Measurements from ENCODE around the gene XIAP.

XIAP gene

DNA sequence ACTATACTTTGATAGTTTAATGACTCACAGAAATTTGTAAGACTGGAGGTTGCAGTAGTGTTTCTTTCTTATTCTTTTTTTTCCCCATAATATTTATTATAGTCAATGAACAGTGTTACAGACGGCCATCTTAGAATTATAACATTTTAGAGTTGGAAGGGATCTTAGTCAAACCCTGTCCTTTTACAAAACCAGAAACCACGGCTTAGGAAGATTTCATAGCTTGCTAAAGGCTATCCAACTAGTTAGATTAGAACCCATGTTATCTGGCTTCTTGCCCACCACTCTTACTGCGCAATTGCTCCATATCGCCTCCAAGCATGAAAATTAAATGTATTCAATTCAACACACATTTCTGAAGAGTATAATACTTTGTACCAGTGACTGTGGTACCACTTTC is 1.1 kb downstream of the XIAP start:
- peak overlapping the region; percentile 69 for H3K4me3 ChIP-seq (ENCODE audit: low read depth, low read length)
- no peaks in the 10 kb centered on the region for H3K36me3 ChIP-seq (replicated peaks)
- no peaks in the 10 kb centered on the region for H3K27me3 ChIP-seq (replicated peaks)
- in situ Hi-C loops (cut with HindIII; ENCODE audit: low pct_ligation_motif_present, low sequenced_read_pairs), result no loop called here
- H3K27ac ChIP-seq, result peak overlapping the region; percentile 97
- peak; percentile 4 for DNase-seq
- TF ChIP-seq, protein P1, sequence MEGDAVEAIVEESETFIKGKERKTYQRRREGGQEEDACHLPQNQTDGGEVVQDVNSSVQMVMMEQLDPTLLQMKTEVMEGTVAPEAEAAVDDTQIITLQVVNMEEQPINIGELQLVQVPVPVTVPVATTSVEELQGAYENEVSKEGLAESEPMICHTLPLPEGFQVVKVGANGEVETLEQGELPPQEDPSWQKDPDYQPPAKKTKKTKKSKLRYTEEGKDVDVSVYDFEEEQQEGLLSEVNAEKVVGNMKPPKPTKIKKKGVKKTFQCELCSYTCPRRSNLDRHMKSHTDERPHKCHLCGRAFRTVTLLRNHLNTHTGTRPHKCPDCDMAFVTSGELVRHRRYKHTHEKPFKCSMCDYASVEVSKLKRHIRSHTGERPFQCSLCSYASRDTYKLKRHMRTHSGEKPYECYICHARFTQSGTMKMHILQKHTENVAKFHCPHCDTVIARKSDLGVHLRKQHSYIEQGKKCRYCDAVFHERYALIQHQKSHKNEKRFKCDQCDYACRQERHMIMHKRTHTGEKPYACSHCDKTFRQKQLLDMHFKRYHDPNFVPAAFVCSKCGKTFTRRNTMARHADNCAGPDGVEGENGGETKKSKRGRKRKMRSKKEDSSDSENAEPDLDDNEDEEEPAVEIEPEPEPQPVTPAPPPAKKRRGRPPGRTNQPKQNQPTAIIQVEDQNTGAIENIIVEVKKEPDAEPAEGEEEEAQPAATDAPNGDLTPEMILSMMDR (IDR thresholded peaks at IDR 0.05; ENCODE audit: low read depth, low read length, missing control alignments), result no peak

DNA sequence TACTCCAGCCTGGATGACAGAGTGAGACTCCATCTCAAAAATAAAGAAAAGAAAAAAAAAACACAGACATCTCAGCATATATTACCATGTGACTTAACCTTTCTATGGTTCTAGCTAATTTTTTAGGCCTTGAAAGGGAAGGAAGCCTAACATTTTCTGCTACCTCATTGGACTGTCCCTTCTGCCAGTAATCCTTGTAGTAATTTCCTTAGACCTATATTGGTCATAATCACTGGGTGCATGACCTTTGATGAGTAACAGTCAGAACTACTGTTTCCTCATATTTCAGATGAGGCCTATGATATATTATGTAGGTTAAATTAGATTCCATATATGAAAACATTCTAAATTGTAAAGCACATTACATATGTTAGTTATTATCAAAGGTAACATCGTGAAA is 9.6 kb downstream of the XIAP start:
- no peaks in the 10 kb centered on the region for H3K36me3 ChIP-seq (replicated peaks)
- H3K4me3 ChIP-seq (ENCODE audit: low read depth, low read length), result no peak overlapping the region
- in situ Hi-C loops (cut with HindIII; ENCODE audit: low pct_ligation_motif_present, low sequenced_read_pairs), result no loop called here
- TF ChIP-seq, protein P1 (IDR thresholded peaks at IDR 0.05; ENCODE audit: low read depth, low read length, missing control alignments), result no peak
- no peaks in the 10 kb centered on the region for H3K27me3 ChIP-seq (replicated peaks)
- no peak overlapping the region for H3K27ac ChIP-seq
- DNase-seq, result peak; percentile 12

DNA sequence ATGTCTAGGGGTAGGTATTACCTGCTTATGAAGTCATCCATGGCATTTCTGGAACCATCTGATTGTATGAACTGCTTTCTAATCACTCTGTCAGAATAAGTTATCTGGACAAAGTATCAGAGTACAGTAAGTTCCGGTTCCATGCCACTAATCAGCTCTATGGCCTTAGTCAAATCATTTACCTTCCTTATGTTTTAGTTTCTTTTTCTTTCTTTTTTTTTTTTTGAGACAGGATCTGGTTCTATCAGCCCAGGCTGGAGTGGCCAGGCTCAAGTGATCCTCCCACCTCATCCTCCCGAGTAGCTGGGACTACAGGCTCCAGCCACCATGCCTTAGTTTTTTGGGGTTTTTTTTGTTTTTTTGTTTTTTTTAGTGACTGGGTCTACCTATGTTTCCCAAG is 11.5 kb downstream of the XIAP start:
- DNase-seq, result no peak
- Histone ChIP-seq H3K36me3 (replicated peaks) (no peaks in the 10 kb centered on the region), H3K27me3 (replicated peaks) (no peaks in the 10 kb centered on the region), H3K27ac (no peak overlapping the region), H3K4me3 (ENCODE audit: low read depth, low read length) (no peak overlapping the region)
- in situ Hi-C loops (cut with HindIII; ENCODE audit: low pct_ligation_motif_present, low sequenced_read_pairs), result no loop called here
- TF ChIP-seq, protein P1 (IDR thresholded peaks at IDR 0.05; ENCODE audit: low read depth, low read length, missing control alignments), result no peak

DNA sequence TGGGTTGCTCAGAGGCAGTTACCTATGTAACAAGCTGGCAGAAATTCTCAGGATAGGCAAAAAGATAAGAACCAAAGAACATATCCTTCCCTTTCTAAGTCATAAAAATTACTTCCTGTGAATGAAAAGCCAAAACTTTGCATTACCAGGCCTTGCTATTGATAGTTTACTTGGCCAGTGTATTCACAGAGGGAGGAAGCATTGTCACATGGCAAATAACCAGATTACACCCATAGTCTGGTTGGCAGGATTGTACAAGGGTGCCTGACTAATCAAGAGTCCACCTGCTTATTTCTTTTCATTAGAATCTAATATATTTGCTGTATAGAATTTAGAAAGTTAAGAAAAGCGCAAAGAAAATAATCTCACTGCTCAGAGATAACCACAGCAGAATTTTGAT is 14.1 kb downstream of the XIAP start:
- H3K36me3 ChIP-seq (replicated peaks), result no peaks in the 10 kb centered on the region
- in situ Hi-C loops (cut with HindIII; ENCODE audit: low pct_ligation_motif_present, low sequenced_read_pairs), result no loop called here
- H3K27ac ChIP-seq, result no peak overlapping the region
- H3K4me3 ChIP-seq (ENCODE audit: low read depth, low read length), result no peak overlapping the region
- DNase-seq, result no peak
- no peaks in the 10 kb centered on the region for H3K27me3 ChIP-seq (replicated peaks)
- TF ChIP-seq, protein P1 (IDR thresholded peaks at IDR 0.05; ENCODE audit: low read depth, low read length, missing control alignments), result no peak

DNA sequence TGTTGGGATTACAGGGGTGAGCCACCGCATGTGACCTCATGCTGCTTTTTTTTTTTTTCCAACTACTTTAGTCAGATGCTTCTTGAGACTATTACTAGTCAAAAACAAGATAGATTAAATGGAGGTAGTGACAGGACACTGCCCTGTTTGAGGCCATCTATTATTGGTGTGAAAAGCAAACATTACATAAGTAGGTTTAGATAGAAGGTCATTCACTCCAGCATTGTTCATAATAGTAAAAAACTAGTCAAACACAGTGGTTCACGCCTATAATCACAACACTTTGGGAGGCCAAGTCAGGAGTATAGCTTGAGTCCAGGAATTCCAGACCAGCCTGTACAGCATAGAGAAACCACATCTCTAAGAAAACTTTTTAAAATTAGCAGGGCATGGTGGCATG is 16.3 kb downstream of the XIAP start:
- H3K36me3 ChIP-seq (replicated peaks), result no peaks in the 10 kb centered on the region
- no peak overlapping the region for H3K27ac ChIP-seq
- H3K27me3 ChIP-seq (replicated peaks), result no peaks in the 10 kb centered on the region
- no peak overlapping the region for H3K4me3 ChIP-seq (ENCODE audit: low read depth, low read length)
- no peak for DNase-seq
- TF ChIP-seq, protein P1 (IDR thresholded peaks at IDR 0.05; ENCODE audit: low read depth, low read length, missing control alignments), result no peak
- in situ Hi-C loops (cut with HindIII; ENCODE audit: low pct_ligation_motif_present, low sequenced_read_pairs), result no loop called here

DNA sequence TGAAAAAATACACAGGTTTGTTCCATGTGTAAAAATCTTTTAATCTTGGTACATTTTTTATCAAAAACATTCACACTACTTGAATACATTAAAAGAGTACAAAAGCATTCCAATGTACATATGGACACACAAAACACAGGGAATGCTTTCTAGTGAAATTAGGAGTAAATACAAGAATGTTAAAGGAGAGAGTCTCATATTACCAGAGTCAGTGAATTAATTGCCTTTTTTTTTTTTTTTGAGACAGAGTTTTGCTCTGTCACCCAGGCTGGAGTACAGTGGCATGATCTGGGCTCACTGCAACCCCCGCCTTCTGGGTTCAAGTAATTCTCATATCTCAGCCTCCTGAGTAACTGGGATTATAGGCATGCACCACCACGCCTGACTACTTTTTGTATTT is 17.0 kb downstream of the XIAP start:
- TF ChIP-seq, protein P1 (IDR thresholded peaks at IDR 0.05; ENCODE audit: low read depth, low read length, missing control alignments), result no peak

More for the DNA sequence above, 17.0 kb downstream of the XIAP start:
- H3K27ac ChIP-seq, result no peak overlapping the region
- DNase-seq, result no peak
- no peaks in the 10 kb centered on the region for H3K27me3 ChIP-seq (replicated peaks)
- in situ Hi-C loops (cut with HindIII; ENCODE audit: low pct_ligation_motif_present, low sequenced_read_pairs), result no loop called here
- H3K4me3 ChIP-seq (ENCODE audit: low read depth, low read length), result no peak overlapping the region
- no peaks in the 10 kb centered on the region for H3K36me3 ChIP-seq (replicated peaks)

All from brain microvascular endothelial cell (primary cell).